Adrenal gland (tissue), 12 donors: Measurements from ENCODE around the gene PPIF. TPM values are rescaled to one million over a fixed set of nuclear protein-coding genes. Genes with fewer than 3 reads are reported as not detected.

Source experiments
- DNase-seq, 7 donors: peaks; one replicate each; pipeline ENCODE4 v3.0.0-alpha.2; 2019 to 2020
- H3K27ac ChIP-seq, 5 donors: fragments of 200-600 bp; sonication (generic) in 4 of 5; 1 replicate in 3 of 5; 2 replicates in 2 of 5; pipeline versions ENCODE4 v1.5.1 to v1.8.0; 2016 to 2020; ENCODE audit warnings: mild to moderate bottlenecking in 1 of 5
- H3K27me3 ChIP-seq: fragments of 200-600 bp; 2 replicates; pipeline ENCODE4 v1.8.0; 2021
- H3K36me3 ChIP-seq, 2 donors: fragments of 200-600 bp; replicated peaks in 1 of 2; 1 replicate in 1 of 2; 2 replicates in 1 of 2; pipeline versions ENCODE4 v1.5.1 to v1.8.0; 2018 to 2022
- H3K4me1 ChIP-seq, 2 donors: fragments of 200-600 bp; replicated peaks in 1 of 2; 1 replicate in 1 of 2; 2 replicates in 1 of 2; pipeline versions ENCODE4 v1.5.1 to v1.8.0; 2018 to 2021
- H3K4me3 ChIP-seq, 4 donors: fragments of 200-600 bp; sonication (generic) in 3 of 4; one replicate each; pipeline ENCODE4 v1.5.1; 2016 to 2018
- H3K9me3 ChIP-seq, 3 donors: fragments of 200-600 bp; sonication (generic) in 1 of 3; replicated peaks in 1 of 3; 1 replicate in 2 of 3; 2 replicates in 1 of 3; pipeline versions ENCODE4 v1.5.1 to v1.8.0; 2016 to 2021
- CTCF ChIP-seq, 6 experiments: fragments of 450-650 bp in 4 of 6; fragments of 200-600 bp in 2 of 6; sonication (generic) in 1 of 6; IDR thresholded peaks; 1 replicate in 5 of 6; 2 replicates in 1 of 6; pipeline versions ENCODE4 v1.5.1 to v1.8.0; 2016 to 2021; ENCODE audit warnings: antibody characterized with exemption in 6 of 6, mild to moderate bottlenecking in 2 of 6, moderate library complexity in 1 of 6
- POLR2A ChIP-seq, 2 donors: fragments of 450-650 bp; IDR thresholded peaks; one replicate each; pipeline ENCODE4 v1.6.1; 2017; ENCODE audit warnings: antibody characterized with exemption in 2 of 2, mild to moderate bottlenecking in 2 of 2, moderate library complexity in 1 of 2
- WGBS, 4 donors: extraction: QIAGEN DNeasy Blood & Tissue Kit in 2 of 4; methylation state at CpG; one replicate each; pipeline versions ENCODE4 v1.1.5 to v1.1.7; 2013 to 2017; 5-methylcytosine and 5-hydroxymethylcytosine counted together
- intact Hi-C, 2 donors: fragments of 100-400 bp; cut with DNase I; formaldehyde crosslinking; loops; one replicate each; pipeline versions ENCODE4 v1.14.1 to v1.15.0; 2022 to 2023
- polyA plus RNA-seq, 3 donors: library from polyadenylated mRNA; stranded (reverse); fragments of 200-250 nt in 2 of 3; fragments of 350-450 nt in 1 of 3; fragmentation: Illumina TruSeq in 1 of 3; extraction: RNeasy Lipid Tissue Mini Kit (QIAGEN cat#74804) in 1 of 3; gene quantifications; one replicate each; pipeline ENCODE4 v1.2.3, GENCODE V29; 2013 to 2014
- total RNA-seq, 9 donors: library from RNA; depleted of rRNA in 4 of 9; stranded (reverse); fragments of >200 nt in 4 of 9; fragments of 120-200 nt in 1 of 9; fragmentation: NEBNext Ultra II Directional in 1 of 9; extraction: Animal tissue kit (Norgen Biotek cat#: 25700) in 1 of 9; gene quantifications; one replicate each; pipeline versions ENCODE4 v1.1.0 to v1.2.4, GENCODE V29; 2013 to 2023
- donor health status: healthy with polysubstance abuse.
- donor health status: Bipolar disorder and iron deficiency.
- donor health status: DM: yes; HTN: yes; CAD: no.
- donor health status: DM: no; HTN: no; CAD: no.
- donor health status: DM: no; HTN: no; CAD: no.
- donor health status: DM: yes; HTN: yes; CAD: no.

Gene PPIF
- total and polyA plus RNA-seq, 12 donors: 43.8 to 619 (median 216) TPM

- Histone ChIP-seq H3K9me3 (no peaks in the 10 kb centered on the region), H3K4me3 (no peak overlapping the region), H3K36me3 (peaks cover 0 to 87% of the 10 kb centered on the region in 2 donors), H3K4me1 (no peaks in the 10 kb centered on the region), H3K27me3 (no peaks in the 10 kb centered on the region), H3K27ac (no peak overlapping the region)
- DNase-seq: no peak
- intact Hi-C loops: no loop called here
- TF ChIP-seq POLR2A (IDR thresholded peaks at IDR 0.05) (no peak), CTCF (IDR thresholded peaks at IDR 0.05) (no peak)
- 86 to 90% (median 87%) methylated on average over 3 to 15 of the region's 15 CpGs for WGBS, 4 donors
Observed at GRCh38 chr10:79305988-79306387, 41.3 kb upstream of the PPIF start.

DNA sequence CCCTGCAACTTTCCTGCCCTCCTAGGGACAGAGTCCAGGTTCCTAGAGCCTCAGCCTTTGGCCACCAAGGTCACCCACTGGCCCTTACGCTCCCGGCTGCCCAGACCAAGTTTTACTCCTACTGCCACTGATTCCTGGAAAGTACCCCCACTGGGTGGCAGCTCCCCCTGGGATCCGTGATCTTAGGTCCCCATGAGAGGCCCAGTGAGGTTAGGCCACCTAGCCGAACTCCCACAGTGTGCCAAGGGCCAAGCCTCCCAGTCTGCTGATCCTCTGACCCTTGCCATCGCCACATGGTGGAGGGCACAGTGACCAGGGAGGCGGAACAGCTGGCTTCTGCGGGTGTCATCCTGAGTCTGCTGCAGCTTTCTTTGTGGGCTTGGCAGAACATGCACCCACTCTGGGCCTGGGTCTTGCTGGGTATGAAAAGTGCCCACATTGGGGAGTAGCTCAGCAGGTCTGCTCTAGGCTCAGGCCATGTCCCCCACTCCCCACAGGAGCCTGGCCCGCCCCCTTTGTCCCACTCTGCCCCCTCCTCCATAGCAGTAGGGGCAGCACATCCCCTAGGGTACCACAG, 40.5 kb upstream of the PPIF start:
- WGBS, 4 donors: 80 to 90% (median 85%) methylated on average over 3 to 8 of the region's 8 CpGs
- Histone ChIP-seq H3K36me3 (peaks cover 0 to 79% of the 10 kb centered on the region in 2 donors), H3K4me3 (no peak overlapping the region), H3K9me3 (no peaks in the 10 kb centered on the region), H3K4me1 (no peaks in the 10 kb centered on the region), H3K27me3 (no peaks in the 10 kb centered on the region), H3K27ac (no peak overlapping the region)
- intact Hi-C loops: no loop called here
- no peak for DNase-seq
- TF ChIP-seq POLR2A (IDR thresholded peaks at IDR 0.05) (no peak), CTCF (IDR thresholded peaks at IDR 0.05) (no peak)

- Histone ChIP-seq H3K4me1 (no peaks in the 10 kb centered on the region), H3K4me3 (no peak overlapping the region), H3K27me3 (no peaks in the 10 kb centered on the region), H3K27ac (no peak overlapping the region), H3K9me3 (no peaks in the 10 kb centered on the region), H3K36me3 (peaks cover 0 to 81% of the 10 kb centered on the region in 2 donors)
- TF ChIP-seq CTCF (IDR thresholded peaks at IDR 0.05) (no peak), POLR2A (IDR thresholded peaks at IDR 0.05) (no peak)
- WGBS, 4 donors: 80 to 90% (median 85%) methylated on average over 7 of the region's 7 CpGs
- no peak for DNase-seq
- intact Hi-C loops: no loop called here
Observed at GRCh38 chr10:79308016-79308415, 39.3 kb upstream of the PPIF start.

GRCh38 chr10:79308969-79309665, 38.2 kb upstream of the PPIF start:
- 66 to 82% (median 79%) methylated on average over 8 to 14 of the region's 14 CpGs for WGBS, 4 donors
- peaks cover 0 to 81% of the 10 kb centered on the region in 2 donors for H3K36me3 ChIP-seq

More at GRCh38 chr10:79308969-79309665, 38.2 kb upstream of the PPIF start:
- DNase-seq: no peak
- intact Hi-C loops: no loop called here
- Histone ChIP-seq H3K4me3 (no peak overlapping the region), H3K4me1 (no peaks in the 10 kb centered on the region), H3K27me3 (no peaks in the 10 kb centered on the region), H3K27ac (no peak overlapping the region), H3K9me3 (no peaks in the 10 kb centered on the region)
- no peak for TF ChIP-seq POLR2A (IDR thresholded peaks at IDR 0.05)
